COR-L47 (cell line): ENCODE data around the gene GMEB1.
A peak's percentile ranks its signal among the peaks of the same experiment; 100 is the strongest.
"Not testable (repeated sequence)": the region's sequence is repeated elsewhere in the genome, so short reads cannot be mapped to it uniquely, and the experiment has no call there.

Experiments
- DNase-seq: peaks from one replicate; lab custom pipeline; 2025; lab: John Stamatoyannopoulos, UW

GMEB1 gene

DNA sequence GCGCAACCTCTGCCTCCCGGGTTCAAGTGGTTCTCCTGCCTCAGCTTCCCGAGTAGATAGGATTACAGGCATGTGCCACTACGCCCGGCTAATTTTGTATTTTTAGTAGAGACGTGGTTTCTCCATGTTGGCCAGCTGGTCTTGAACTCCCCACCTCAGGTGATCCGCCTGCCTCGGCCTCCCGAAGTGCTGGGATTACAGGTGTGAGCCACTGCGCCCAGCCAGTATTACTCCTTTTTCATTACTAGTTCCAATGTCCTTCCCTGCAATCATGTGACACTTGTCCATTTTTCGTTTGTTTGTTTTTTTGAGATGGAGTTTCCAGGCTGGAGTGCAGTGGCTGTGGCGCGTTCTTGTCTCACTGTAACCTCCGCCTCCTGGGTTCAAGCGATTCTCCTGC is 4.4 kb downstream of the GMEB1 start:
- DNase-seq = not testable (repeated sequence)

DNA sequence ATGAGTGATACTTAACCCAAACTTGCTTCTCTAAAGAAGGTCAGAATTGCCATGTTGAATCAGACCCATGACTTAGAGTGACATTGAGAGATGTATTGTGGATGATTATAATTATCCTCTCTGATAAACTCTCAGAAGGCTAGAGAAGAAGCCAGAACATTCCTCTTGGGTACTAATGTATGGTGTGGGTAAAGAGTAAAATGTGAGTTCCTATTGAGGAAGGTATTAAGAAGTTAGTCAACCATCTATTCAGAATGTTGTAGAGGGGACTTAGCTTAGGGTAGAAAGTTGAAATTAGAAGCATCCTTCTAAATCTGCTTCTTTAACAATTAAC is 7.3 kb downstream of the GMEB1 start:
- no peak for DNase-seq

DNA sequence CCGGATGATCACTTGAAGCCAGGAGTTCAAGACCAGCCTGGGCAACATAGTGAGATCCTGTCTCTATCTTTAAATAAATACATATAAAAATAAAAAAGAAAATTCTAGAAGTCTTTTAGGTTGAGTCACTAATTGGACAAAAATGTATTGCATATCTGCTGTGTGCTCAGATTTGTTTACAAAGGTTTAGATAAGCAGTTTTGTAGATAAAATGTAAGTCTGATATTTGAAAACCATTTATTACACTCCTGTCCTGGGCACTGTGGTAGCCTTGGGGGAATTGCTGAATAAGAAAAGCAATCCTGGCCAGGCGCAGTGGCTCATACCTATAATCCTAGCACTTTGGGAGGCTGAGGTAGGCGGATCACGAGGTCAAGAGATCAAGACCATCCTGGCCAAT is 11.6 kb downstream of the GMEB1 start:
- DNase-seq = no peak

DNA sequence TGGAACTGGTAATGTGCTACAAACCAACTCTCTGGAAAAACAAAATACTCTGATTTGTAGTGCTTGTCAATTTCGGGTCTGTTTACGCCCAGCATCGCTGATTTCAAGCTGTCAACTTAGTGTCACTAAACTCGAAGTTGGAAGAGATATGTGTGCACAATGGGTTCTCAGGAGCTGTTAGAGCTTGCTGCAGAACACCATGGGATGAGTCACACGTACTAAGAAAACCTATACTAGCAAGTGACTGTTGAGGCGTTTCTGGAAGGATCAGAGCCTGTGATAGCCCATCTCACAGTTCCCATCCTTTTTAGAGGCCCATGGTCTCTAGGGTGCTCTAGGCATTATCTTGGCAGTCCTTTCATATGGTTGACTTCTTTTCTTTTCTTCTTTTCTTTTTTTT is 14.3 kb downstream of the GMEB1 start:
- DNase-seq = no peak

- no peak for DNase-seq
Measured at GRCh38 chr1:28684937-28685336, 16.4 kb downstream of the GMEB1 start.

GRCh38 chr1:28691627-28692026 is 23.0 kb downstream of the GMEB1 start:
- not testable (repeated sequence) for DNase-seq

GRCh38 chr1:28703629-28704028 is 35.0 kb downstream of the GMEB1 start:
- DNase-seq = no peak

- DNase-seq = no peak
Measured at GRCh38 chr1:28716336-28716735, 47.8 kb downstream of the GMEB1 start.

DNA sequence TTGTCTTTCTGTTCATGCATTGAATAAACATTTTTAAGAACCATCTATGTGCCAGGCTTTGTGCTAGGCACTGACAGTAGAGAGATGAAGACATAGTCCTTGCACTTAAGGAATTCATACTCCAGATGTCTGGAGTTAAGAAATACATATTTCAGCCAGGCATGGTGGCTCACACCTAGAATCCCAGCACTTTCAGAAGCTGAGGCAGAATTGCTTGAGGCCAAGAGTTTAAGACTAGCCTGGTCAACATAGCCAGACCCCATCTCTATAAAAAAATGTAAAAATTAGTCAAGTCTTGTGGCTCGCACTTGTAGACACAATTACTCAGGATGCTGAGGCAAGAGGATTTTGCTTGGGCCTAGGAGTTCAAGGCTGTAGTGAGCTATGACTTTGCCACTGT is 49.6 kb downstream of the GMEB1 start:
- DNase-seq = no peak

GRCh38 chr1:28718586-28719331 is 50.2 kb downstream of the GMEB1 start:
- no peak for DNase-seq

GRCh38 chr1:28719332-28719619 is 50.7 kb downstream of the GMEB1 start:
- DNase-seq = no peak

GRCh38 chr1:28720376-28720775 is 51.8 kb downstream of the GMEB1 start:
- no peak for DNase-seq

- DNase-seq = not testable (repeated sequence)
Measured at GRCh38 chr1:28721927-28722326, 53.3 kb downstream of the GMEB1 start.

DNA sequence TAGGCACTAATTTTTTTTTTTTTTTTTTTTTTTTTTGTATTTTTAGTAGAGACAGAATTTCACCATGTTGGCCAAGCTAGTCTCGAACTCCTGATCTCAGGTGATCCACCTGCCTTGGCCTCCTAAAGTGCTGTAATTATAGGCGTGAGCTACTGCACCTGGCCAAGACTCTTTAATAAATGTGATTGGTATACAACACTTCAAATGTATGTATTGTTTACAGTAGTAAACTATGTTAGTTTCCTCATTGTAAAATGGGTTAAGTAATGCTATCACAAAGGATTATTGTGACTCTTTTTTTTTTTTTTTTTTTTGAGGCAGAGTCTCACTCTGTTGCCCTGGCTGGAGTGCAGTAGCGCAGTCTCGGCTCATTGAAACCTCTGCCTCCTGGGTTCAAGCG is 56.8 kb downstream of the GMEB1 start:
- not testable (repeated sequence) for DNase-seq

- DNase-seq = no peak
Measured at GRCh38 chr1:28735961-28736449, 67.4 kb downstream of the GMEB1 start.

DNA sequence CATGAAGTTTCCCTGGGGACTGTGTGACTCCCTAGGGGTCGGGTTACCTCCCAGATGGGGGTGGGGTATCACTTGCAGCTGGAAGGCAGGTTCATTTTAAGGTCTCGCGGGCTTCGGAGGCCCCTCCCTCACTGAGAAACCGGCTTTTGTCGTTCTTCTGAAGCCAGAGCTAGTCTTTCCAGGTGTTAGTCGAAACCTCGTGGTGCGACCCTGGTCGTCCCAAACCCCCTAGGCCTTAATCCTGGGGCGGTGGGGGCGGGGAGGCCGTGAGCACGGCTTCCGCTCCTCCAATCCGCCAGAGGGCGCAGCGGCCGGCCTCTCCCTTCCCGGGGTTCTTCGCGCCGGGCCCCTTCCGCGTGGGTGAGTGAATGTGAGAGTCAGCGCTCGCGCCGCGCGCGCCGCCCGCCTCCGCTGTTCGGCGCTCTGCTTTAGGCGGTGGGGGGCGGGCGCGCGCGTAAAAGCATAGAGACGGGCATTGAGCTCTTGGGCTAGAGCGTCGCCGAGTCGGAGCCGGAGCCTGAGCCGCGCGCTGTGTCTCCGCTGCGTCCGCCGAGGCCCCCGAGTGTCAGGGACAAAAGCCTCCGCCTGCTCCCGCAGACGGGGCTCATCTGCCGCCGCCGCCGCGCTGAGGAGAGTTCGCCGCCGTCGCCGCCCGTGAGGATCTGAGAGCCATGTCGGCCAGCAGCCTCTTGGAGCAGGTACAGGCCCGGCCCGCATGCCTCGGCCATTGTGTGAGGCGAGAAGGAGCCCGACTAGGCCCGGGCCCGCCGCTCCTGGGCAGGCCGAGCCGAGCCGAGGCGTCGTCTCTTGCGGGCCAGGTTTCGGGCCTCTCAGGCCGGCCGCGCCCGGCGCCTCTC is 68.1 kb downstream of the GMEB1 start, which contains the start of gene YTHDF2:
Gene YTHDF2 (plus strand): TSS at position 491 of the 857 bp plus-strand sequence. CDS start 181 bp downstream, at position 672.
- DNase-seq = peak; percentile 97

- peak; percentile 57 for DNase-seq
Measured at GRCh38 chr1:28737307-28738132, 68.9 kb downstream of the GMEB1 start.

DNA sequence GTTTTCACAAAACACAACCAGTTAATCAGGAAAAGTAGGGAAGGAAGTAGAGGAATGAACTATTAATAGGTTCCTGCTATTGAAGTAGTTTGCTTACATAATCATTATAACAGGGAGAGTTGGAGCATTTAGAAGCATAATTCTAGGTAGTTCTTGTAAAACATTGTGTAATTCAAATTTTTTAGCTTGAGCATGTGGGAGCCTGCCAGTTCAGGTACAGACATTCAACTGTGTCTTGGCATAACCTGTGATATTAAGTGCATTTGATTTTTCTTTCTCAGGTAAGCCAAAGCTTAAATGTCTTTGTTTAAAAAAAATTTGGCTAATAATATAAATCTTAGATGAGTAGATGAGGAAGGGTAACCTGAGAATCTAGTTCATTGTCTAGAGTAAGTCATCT is 71.5 kb downstream of the GMEB1 start:
- no peak for DNase-seq

DNA sequence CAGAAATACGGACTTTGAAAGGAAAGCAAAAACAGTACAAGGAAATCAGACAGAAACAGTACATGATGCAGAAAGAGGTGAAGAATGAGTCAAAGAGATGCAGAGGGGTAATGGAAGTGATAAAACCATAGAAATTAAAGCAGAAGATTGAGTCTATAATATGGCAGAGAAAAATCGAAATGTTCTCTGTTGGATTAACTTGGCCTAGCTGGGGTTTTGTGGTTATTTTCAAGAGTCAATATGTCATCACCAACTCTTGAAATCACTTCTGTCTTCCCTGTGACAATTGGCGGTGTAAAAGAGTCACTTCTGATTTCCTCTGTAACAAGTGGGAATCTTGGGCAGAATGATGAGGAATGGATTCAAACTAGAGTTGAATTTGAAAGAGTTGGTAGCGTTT is 75.6 kb downstream of the GMEB1 start:
- DNase-seq = no peak

GRCh38 chr1:28745653-28746173 is 77.1 kb downstream of the GMEB1 start:
- DNase-seq = no peak

DNA sequence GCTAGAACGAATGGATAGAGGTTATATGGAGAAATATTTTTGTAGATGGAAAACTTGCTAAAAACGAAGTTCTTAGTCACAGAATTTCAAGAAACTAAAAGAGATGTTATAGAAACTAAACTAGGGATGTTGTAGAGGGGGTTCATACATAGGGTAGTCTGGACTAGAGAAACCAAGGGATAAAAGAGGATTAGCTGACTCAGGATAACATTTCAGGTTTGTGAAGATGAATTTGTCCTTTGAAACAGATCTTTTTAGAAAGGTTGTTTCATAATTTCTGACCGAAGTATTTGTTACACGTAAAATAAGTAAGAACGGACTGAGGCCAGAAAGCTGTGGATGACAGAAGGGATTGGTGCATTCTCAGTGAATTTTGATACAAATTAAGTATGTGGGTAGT is 81.7 kb downstream of the GMEB1 start:
- no peak for DNase-seq

DNA sequence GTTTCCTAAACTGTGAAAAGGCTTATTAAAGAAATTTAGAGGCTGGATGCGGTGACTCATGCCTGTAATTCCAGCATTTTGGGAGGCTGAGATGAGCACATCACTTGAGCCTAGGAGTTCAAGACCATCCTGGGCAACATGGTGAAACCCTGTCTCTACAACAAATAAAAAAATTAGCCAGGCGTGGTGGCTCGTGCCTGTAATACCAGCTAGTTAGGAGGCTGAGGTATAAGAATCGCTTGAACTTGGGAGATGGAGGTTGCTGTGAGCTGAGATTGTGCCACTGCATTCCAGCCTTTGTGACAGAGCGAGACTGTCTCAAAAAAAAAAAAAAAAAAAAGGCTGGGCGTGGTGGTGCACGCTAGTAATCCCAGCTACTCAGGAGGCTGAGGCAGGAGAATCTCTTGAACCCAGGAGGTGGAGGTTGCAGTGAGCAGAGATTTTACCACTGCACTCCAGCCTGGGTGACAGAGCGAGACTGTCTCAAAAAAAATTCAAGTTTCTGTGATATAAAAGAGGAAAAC is 82.2 kb downstream of the GMEB1 start:
- DNase-seq = not testable (repeated sequence)
